Measurements from ENCODE around the gene EPB41L2. TPM values are rescaled to one million over a fixed set of nuclear protein-coding genes. Genes with fewer than 3 reads are reported as not detected.

The EPB41L2 gene
- total RNA-seq, 1 experiment from 2014 or later = 22.5 TPM

DNA sequence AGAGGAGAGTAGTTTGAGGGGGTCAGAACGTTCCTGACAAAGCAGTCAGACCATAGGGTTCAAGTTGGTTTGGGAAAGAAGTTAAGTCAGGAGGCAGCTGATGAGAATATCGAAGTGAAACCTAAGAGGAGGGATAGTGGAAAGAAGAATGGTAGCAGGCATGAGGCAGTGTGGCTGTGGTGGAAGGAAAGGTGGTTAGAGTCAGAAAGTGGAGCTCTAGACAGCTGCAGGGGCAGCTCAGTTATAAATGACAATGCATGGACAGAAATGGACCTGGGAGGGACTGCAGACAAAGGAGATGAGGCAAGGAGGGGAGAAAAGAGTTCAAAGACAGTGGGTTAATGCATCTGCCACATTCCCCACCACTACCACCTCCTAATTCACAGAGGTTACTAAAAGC lies 169.3 kb downstream of the EPB41L2 start:
- Mint-ChIP-seq H3K9me3 (ENCODE audit: unreplicated experiment) (no peaks in the 10 kb centered on the region), H3K4me3 (ENCODE audit: unreplicated experiment) (no peak overlapping the region), H3K36me3 (ENCODE audit: insufficient read depth, unreplicated experiment) (no peaks in the 10 kb centered on the region), H3K4me1 (ENCODE audit: insufficient read depth, unreplicated experiment) (peaks cover 14% of the 10 kb centered on the region), H3K27me3 (ENCODE audit: insufficient read depth, unreplicated experiment) (no peaks in the 10 kb centered on the region), H3K27ac (ENCODE audit: low read depth, unreplicated experiment) (no peak overlapping the region)
- no TSS peak for BruUV-seq (replicated peaks)
- intact Hi-C loops (cut with micrococcal nuclease) = no loop called here
- ChIA-PET CTCF (interaction anchor here (0.6 to 6.8 kb wide), 9 partner anchors 8 to 640 kb away, joined by 3 to 57 read pairs (median 3); no protein-coding TSS in a partner anchor), POLR2A (no interaction called here)
- DNase-seq (ENCODE audit: unreplicated experiment) = no peak
- TF ChIP-seq, protein P1, sequence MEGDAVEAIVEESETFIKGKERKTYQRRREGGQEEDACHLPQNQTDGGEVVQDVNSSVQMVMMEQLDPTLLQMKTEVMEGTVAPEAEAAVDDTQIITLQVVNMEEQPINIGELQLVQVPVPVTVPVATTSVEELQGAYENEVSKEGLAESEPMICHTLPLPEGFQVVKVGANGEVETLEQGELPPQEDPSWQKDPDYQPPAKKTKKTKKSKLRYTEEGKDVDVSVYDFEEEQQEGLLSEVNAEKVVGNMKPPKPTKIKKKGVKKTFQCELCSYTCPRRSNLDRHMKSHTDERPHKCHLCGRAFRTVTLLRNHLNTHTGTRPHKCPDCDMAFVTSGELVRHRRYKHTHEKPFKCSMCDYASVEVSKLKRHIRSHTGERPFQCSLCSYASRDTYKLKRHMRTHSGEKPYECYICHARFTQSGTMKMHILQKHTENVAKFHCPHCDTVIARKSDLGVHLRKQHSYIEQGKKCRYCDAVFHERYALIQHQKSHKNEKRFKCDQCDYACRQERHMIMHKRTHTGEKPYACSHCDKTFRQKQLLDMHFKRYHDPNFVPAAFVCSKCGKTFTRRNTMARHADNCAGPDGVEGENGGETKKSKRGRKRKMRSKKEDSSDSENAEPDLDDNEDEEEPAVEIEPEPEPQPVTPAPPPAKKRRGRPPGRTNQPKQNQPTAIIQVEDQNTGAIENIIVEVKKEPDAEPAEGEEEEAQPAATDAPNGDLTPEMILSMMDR (IDR thresholded peaks at IDR 0.05; ENCODE audit: unreplicated experiment) = no peak

DNA sequence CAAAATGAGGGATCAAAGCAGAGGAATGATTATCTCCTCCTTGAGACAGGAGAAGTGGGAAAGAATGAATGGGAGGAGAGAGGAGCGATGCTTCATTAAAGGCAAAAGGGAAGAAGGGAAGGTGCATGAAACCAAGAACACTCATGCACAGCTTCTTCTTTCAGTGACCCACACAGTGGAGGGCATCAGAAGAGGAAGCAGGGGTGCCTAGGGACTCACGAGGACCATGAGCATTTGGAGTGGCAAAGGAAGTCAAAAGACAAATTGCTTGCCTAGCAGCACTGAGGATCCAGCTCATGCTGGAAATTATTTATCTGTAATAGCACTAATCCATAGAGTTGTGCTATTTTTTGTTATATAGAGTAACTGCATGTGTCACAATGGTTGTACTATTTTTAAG lies 169.8 kb downstream of the EPB41L2 start:
- intact Hi-C loops (cut with micrococcal nuclease) = no loop called here
- Mint-ChIP-seq H3K27ac (ENCODE audit: low read depth, unreplicated experiment) (no peak overlapping the region), H3K9me3 (ENCODE audit: unreplicated experiment) (no peaks in the 10 kb centered on the region), H3K4me1 (ENCODE audit: insufficient read depth, unreplicated experiment) (peaks cover 14% of the 10 kb centered on the region), H3K27me3 (ENCODE audit: insufficient read depth, unreplicated experiment) (no peaks in the 10 kb centered on the region), H3K36me3 (ENCODE audit: insufficient read depth, unreplicated experiment) (no peaks in the 10 kb centered on the region), H3K4me3 (ENCODE audit: unreplicated experiment) (no peak overlapping the region)
- ChIA-PET CTCF (interaction anchor here (0.6 to 6.8 kb wide), 9 partner anchors 8 to 640 kb away, joined by 3 to 57 read pairs (median 5); no protein-coding TSS in a partner anchor), POLR2A (no interaction called here)
- TF ChIP-seq, protein P1 (IDR thresholded peaks at IDR 0.05; ENCODE audit: unreplicated experiment) = no peak
- DNase-seq (ENCODE audit: unreplicated experiment) = no peak
- no TSS peak for BruUV-seq (replicated peaks)

DNA sequence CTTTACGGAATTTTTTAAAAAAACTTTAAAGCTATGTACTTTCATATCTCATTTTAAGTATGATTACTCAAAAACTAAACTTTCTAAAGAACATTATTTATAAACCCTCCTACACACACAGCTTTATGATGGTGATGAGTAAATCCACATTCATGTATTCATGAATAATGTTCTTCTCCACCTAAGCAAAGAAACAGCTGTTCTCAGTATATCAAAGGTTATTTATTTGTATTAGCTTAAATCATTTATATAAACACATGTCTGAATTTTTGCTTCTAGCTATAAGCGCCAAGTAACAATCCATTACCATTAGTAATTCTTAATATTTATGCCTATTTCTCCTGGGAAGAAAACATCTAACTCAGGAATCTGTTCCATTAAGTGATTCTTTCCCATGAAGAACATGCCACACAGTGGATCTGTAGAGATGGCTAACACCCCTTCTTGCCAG lies 172.5 kb downstream of the EPB41L2 start:
- intact Hi-C loops (cut with micrococcal nuclease) = no loop called here
- no peak for DNase-seq (ENCODE audit: unreplicated experiment)
- POLR2A ChIA-PET = no interaction called here

DNA sequence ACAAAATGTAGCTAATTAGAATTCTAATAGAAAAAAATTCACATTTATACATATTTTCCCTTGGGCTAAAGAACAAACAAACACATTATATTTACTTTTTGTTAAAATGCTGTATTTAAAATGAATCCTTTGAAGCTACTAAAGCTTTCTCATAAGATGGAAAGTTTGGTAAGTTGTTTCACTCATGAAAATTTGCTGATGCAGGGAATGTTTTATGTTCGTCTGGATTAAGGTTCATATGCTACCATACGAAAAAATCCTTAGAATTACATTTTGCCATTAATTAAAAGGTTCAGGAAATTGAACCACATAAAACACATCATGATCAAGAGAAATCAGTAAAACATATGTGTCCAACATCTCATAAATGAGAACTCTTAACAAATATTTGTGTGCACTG lies 173.6 kb downstream of the EPB41L2 start:
- peaks cover 5% of the 10 kb centered on the region for H3K4me1 Mint-ChIP-seq (ENCODE audit: insufficient read depth, unreplicated experiment)
- intact Hi-C loops (cut with micrococcal nuclease) = loop anchor here (5.0 kb wide), 2 partner anchors 173 to 278 kb away; partner anchors contain the start of gene EPB41L2
- no peaks in the 10 kb centered on the region for H3K9me3 Mint-ChIP-seq (ENCODE audit: unreplicated experiment)

More for the DNA sequence above, 172.5 kb downstream of the EPB41L2 start:
- Mint-ChIP-seq H3K27me3 (ENCODE audit: insufficient read depth, unreplicated experiment) (no peaks in the 10 kb centered on the region), H3K4me1 (ENCODE audit: insufficient read depth, unreplicated experiment) (peaks cover 5% of the 10 kb centered on the region), H3K9me3 (ENCODE audit: unreplicated experiment) (no peaks in the 10 kb centered on the region), H3K4me3 (ENCODE audit: unreplicated experiment) (no peak overlapping the region), H3K27ac (ENCODE audit: low read depth, unreplicated experiment) (no peak overlapping the region), H3K36me3 (ENCODE audit: insufficient read depth, unreplicated experiment) (no peaks in the 10 kb centered on the region)
- no TSS peak for BruUV-seq (replicated peaks)
- TF ChIP-seq, protein P1 (IDR thresholded peaks at IDR 0.05; ENCODE audit: unreplicated experiment) = no peak
- CTCF ChIA-PET = interaction anchor here (0.6 to 6.8 kb wide), 10 partner anchors 17 to 709 kb away, joined by 3 to 57 read pairs (median 3); no protein-coding TSS in a partner anchor

More for the DNA sequence above, 173.6 kb downstream of the EPB41L2 start:
- H3K4me3 Mint-ChIP-seq (ENCODE audit: unreplicated experiment) = no peak overlapping the region
- DNase-seq (ENCODE audit: unreplicated experiment) = no peak
- no peaks in the 10 kb centered on the region for H3K36me3 Mint-ChIP-seq (ENCODE audit: insufficient read depth, unreplicated experiment)
- ChIA-PET CTCF (interaction anchor here (0.5 to 1.6 kb wide), 5 partner anchors 16 to 644 kb away, joined by 3 to 6 read pairs (median 4); no protein-coding TSS in a partner anchor), POLR2A (interaction anchor here (0.9 to 1.0 kb wide), 2 partner anchors 228 to 231 kb away, joined by 3 read pairs; no protein-coding TSS in a partner anchor)
- BruUV-seq (replicated peaks) = no TSS peak
- TF ChIP-seq, protein P1 (IDR thresholded peaks at IDR 0.05; ENCODE audit: unreplicated experiment) = no peak
- no peaks in the 10 kb centered on the region for H3K27me3 Mint-ChIP-seq (ENCODE audit: insufficient read depth, unreplicated experiment)
- no peak overlapping the region for H3K27ac Mint-ChIP-seq (ENCODE audit: low read depth, unreplicated experiment)
